ENCODE results near the gene MPI. TPM values are rescaled to one million over a fixed set of nuclear protein-coding genes. Genes with fewer than 3 reads are reported as not detected.

The MPI gene
- total and polyA plus RNA-seq, 4 donors = 16.1 to 38.4 (median 31.9) TPM

GRCh38 chr15:74844319-74845207 lies 45.3 kb upstream of the MPI start:
- no peak overlapping the region for H3K27ac ChIP-seq (ENCODE audit: low read depth in 1 of 2, low read length in 2 of 2)
- no peak overlapping the region for H3K9ac ChIP-seq (ENCODE audit: low read depth in 1 of 2, low read length in 2 of 2)
- DNase-seq (ENCODE audit: low spot score) = no peak

GRCh38 chr15:74845208-74845568 lies 44.7 kb upstream of the MPI start:
- H3K27ac ChIP-seq (ENCODE audit: low read depth in 1 of 2, low read length in 2 of 2) = no peak overlapping the region
- TF ChIP-seq ATF3 (IDR thresholded peaks at IDR 0.05) (no peak), RAD21 (IDR thresholded peaks at IDR 0.05) (no peak), HNF4G (IDR thresholded peaks at IDR 0.05) (no peak), FOXA2 (IDR thresholded peaks at IDR 0.05) (no peak), YY1 (IDR thresholded peaks at IDR 0.05) (no peak), HNF4A (conservative IDR thresholded peaks at IDR 0.05) (no peak), EGR1 (IDR thresholded peaks at IDR 0.05; ENCODE audit: low read depth in 2 of 2) (no peak), CTCF (IDR thresholded peaks at IDR 0.05; ENCODE audit: low read depth, low read length, missing input control) (no peak), ZBTB33 (IDR thresholded peaks at IDR 0.05) (no peak)

More at GRCh38 chr15:74844319-74845207, 45.3 kb upstream of the MPI start:
- no peak for TF ChIP-seq TAF1 (conservative IDR thresholded peaks at IDR 0.05)
- no peak for TF ChIP-seq SP1 (IDR thresholded peaks at IDR 0.05)
- TF ChIP-seq RXRA (IDR thresholded peaks at IDR 0.05) = no peak
- no peak for TF ChIP-seq MAX (IDR thresholded peaks at IDR 0.05)
- no peak for TF ChIP-seq HNF4G (IDR thresholded peaks at IDR 0.05)
- TF ChIP-seq RAD21 (IDR thresholded peaks at IDR 0.05) = no peak
- TF ChIP-seq GABPA (IDR thresholded peaks at IDR 0.05 in 1 of 2, conservative IDR thresholded peaks at IDR 0.05 in 1 of 2) = no peak
- no peak for TF ChIP-seq ATF3 (IDR thresholded peaks at IDR 0.05)
- TF ChIP-seq EGR1 (IDR thresholded peaks at IDR 0.05; ENCODE audit: low read depth in 2 of 2) = no peak
- no peak for TF ChIP-seq FOXA1 (IDR thresholded peaks at IDR 0.05)
- TF ChIP-seq JUND (IDR thresholded peaks at IDR 0.05) = no peak
- TF ChIP-seq ZBTB33 (IDR thresholded peaks at IDR 0.05) = no peak
- no peak for TF ChIP-seq CTCF (IDR thresholded peaks at IDR 0.05; ENCODE audit: low read depth, low read length, missing input control)
- TF ChIP-seq HNF4A (conservative IDR thresholded peaks at IDR 0.05) = no peak
- TF ChIP-seq YY1 (IDR thresholded peaks at IDR 0.05) = no peak
- no peak for TF ChIP-seq NR2F2 (IDR thresholded peaks at IDR 0.05)
- no peak for TF ChIP-seq FOXA2 (IDR thresholded peaks at IDR 0.05)
- H3K4me1 ChIP-seq (ENCODE audit: control insufficient read depth in 4 of 4, insufficient read depth in 4 of 4, low read length in 3 of 4) = peaks cover 5 to 25% (median 15%) of the 10 kb centered on the region in 4 donors
- no peak overlapping the region for H3K4me3 ChIP-seq (ENCODE audit: low read depth in 1 of 3, low read length in 3 of 3)
- peaks cover 3 to 25% (median 10%) of the 10 kb centered on the region in 4 donors for H3K36me3 ChIP-seq (ENCODE audit: control insufficient read depth in 4 of 4, insufficient read depth in 3 of 4, low read depth in 1 of 4, low read length in 3 of 4)
- no peaks in the 10 kb centered on the region for H3K9me3 ChIP-seq (ENCODE audit: control insufficient read depth in 4 of 4, low read length in 3 of 4)
- no peaks in the 10 kb centered on the region for H3K27me3 ChIP-seq (ENCODE audit: control insufficient read depth in 4 of 4, insufficient read depth in 4 of 4, low read length in 3 of 4)
- 90% methylated on average over 12 of the region's 12 CpGs for WGBS

More at GRCh38 chr15:74845208-74845568, 44.7 kb upstream of the MPI start:
- H3K9ac ChIP-seq (ENCODE audit: low read depth in 1 of 2, low read length in 2 of 2) = no peak overlapping the region
- H3K27me3 ChIP-seq (ENCODE audit: control insufficient read depth in 4 of 4, insufficient read depth in 4 of 4, low read length in 3 of 4) = no peaks in the 10 kb centered on the region
- no peaks in the 10 kb centered on the region for H3K9me3 ChIP-seq (ENCODE audit: control insufficient read depth in 4 of 4, low read length in 3 of 4)
- WGBS = 76% methylated on average over 5 of the region's 5 CpGs
- peaks cover 5 to 25% (median 15%) of the 10 kb centered on the region in 4 donors for H3K4me1 ChIP-seq (ENCODE audit: control insufficient read depth in 4 of 4, insufficient read depth in 4 of 4, low read length in 3 of 4)
- H3K36me3 ChIP-seq (ENCODE audit: control insufficient read depth in 4 of 4, insufficient read depth in 3 of 4, low read depth in 1 of 4, low read length in 3 of 4) = peaks cover 5 to 29% (median 10%) of the 10 kb centered on the region in 4 donors
- DNase-seq (ENCODE audit: low spot score) = no peak
- H3K4me3 ChIP-seq (ENCODE audit: low read depth in 1 of 3, low read length in 3 of 3) = no peak overlapping the region

Measured in liver (tissue), 9 donors.